Dermis microvascular lymphatic vessel endothelial cell (primary cell): ENCODE data around the gene SELENOH. TPM values are rescaled to one million over a fixed set of nuclear protein-coding genes. Genes with fewer than 3 reads are reported as not detected.
A peak's percentile ranks its signal among the peaks of the same experiment; 100 is the strongest.
"Not testable (repeated sequence)": the region's sequence is repeated elsewhere in the genome, so short reads cannot be mapped to it uniquely, and the experiment has no call there.

Experiments used
- DNase-seq, 2 donors: peaks; one replicate each; pipeline versions ENCODE4 v3.0.0 to v3.0.0-alpha.2; 2010; ENCODE audit warnings: low read depth in 2 of 2
- total RNA-seq: library from RNA; depleted of rRNA; stranded (reverse); fragments of >200 nt; gene quantifications from 2 replicates; pipeline ENCODE4 v1.2.1, GENCODE V29; 2014

The SELENOH gene, protein sequence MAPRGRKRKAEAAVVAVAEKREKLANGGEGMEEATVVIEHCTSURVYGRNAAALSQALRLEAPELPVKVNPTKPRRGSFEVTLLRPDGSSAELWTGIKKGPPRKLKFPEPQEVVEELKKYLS
- total RNA-seq, result 72.8 and 83.8 TPM in 2 replicates

DNA sequence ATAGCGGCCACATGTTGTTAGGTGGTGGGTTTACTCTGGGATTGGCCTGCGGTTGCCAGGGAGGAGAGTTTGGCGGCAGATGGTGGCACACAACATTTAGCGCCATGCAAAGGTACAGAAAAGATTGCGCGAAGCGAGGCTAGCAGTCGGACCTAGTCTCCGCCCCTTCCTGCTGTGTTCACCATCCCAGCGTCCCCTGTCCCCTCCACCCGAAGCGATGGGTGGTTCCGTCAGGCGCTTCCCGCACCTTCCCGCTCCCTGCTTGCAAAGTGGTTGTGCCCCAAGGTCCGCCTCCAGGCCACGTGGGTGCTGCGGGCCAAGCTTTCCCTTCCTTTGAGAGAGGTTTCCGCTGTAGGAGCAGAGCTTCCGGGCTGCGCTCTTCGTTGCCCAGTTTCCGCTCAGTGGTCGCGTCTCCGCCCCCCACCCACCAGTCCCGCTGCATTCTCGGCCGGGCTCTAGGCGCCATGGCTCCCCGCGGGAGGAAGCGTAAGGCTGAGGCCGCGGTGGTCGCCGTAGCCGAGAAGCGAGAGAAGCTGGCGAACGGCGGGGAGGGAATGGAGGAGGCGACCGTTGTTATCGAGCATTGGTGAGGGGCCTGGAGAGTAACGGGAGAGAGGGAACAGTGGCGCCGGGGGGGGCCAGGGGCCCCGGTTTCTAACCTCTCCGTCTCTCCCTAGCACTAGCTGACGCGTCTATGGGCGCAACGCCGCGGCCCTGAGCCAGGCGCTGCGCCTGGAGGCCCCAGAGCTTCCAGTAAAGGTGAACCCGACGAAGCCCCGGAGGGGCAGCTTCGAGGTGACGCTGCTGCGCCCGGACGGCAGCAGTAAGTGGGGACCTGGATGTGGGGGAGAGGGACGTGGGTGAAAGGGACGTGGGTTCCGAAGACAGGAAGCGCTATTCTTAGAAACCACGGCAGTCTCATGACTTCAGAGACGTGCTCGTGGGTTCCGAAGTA is at the start of gene SELENOH:
Gene SELENOH (plus strand): TSS at position 360 of the 955 bp plus-strand sequence. CDS start 105 bp downstream, at position 465.
- DNase-seq, result peak; percentile 95 to 97

DNA sequence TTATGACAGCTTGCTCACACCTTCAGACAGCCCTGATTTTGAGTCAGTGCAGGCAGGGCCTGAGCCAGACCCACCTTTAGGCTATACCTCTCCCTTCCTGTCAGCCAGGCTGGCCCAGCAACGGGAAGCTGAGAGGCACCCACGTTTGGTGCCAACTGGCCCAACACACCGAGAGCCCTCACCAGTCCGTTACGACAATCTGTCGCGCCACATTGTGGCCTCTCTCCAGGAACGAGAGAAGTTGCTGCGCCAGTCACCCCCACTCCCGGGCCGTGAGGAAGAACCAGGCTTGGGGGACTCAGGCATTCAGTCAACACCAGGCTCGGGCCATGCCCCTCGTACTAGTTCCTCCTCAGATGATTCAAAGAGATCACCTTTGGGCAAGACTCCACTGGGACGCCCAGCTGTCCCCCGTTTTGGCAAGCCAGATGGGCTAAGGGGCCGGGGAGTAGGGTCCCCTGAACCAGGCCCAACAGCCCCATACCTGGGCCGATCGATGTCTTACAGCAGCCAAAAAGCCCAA is 42.4 kb upstream of the SELENOH start:
- no peak for DNase-seq

- DNase-seq, result no peak
These were observed 41.5 kb upstream of the SELENOH start for GRCh38 chr11:57699813-57700212.

GRCh38 chr11:57700425-57700824 is 40.9 kb upstream of the SELENOH start:
- no peak for DNase-seq

DNA sequence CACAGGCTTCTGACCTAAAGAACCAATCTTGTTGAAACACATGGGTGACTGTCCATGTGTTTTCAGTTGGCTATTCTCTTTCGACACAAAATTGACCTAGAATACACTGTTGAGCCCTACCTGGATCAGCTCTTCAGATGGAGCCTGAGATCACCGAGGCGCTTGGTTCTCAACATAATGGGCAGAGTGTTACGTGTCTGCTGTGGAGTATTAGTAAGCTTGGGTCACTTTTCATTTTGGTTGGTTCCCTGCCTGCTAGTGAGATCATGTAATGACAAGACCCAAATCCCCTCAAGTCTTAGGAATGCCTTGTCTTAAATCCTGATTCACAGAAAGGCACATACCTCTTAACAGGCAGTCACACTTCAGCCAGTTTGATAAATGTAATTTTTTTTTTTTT is 38.0 kb upstream of the SELENOH start:
- DNase-seq, result no peak

- DNase-seq, result no peak
These were observed 36.4 kb upstream of the SELENOH start for GRCh38 chr11:57704932-57705331.

DNA sequence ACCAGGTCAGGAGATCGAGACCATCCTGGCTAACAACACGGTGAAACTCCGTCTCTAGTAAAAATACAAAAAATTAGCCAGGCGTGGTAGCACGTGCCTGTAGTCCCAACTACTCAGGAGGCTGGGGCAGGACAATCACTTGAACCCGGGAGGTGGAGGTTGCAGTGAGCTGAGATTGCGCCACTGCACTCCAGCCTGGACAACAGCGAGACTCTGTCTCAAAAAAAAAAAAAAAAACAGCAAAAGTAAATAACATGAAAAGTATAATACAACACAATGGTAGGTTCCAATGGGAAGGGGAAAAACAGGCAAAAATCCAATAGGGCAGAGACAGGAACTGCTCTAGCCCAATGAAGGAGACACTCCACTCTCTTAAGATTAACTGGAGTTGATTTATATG is 35.9 kb upstream of the SELENOH start:
- not testable (repeated sequence) for DNase-seq

DNA sequence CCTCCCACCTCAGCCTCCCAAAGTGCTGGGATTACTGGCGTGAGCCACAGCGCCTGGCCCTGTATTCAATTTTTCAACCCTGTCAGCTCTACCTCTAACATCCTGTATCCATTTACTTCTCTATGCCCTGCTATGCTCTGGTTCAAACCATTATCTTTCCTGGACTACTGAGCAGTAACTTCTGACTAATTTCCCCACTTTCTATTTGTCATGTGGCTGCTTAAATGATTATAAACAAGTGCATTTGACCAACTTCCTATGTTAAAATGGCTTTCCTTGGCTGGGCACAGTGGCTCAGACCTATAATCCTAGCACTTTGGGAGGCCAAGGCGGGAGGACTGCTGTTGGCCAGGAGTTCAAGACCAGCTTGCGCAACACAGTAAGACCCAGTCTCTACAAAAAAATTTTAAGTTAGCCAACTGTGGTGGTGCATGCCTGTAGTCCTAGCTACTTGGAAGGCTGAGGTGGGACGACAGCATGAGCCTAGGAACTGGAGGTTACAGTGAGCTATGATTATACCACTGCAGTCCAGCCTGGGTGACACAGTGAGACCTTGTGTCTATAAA is 31.4 kb upstream of the SELENOH start:
- no peak for DNase-seq

DNA sequence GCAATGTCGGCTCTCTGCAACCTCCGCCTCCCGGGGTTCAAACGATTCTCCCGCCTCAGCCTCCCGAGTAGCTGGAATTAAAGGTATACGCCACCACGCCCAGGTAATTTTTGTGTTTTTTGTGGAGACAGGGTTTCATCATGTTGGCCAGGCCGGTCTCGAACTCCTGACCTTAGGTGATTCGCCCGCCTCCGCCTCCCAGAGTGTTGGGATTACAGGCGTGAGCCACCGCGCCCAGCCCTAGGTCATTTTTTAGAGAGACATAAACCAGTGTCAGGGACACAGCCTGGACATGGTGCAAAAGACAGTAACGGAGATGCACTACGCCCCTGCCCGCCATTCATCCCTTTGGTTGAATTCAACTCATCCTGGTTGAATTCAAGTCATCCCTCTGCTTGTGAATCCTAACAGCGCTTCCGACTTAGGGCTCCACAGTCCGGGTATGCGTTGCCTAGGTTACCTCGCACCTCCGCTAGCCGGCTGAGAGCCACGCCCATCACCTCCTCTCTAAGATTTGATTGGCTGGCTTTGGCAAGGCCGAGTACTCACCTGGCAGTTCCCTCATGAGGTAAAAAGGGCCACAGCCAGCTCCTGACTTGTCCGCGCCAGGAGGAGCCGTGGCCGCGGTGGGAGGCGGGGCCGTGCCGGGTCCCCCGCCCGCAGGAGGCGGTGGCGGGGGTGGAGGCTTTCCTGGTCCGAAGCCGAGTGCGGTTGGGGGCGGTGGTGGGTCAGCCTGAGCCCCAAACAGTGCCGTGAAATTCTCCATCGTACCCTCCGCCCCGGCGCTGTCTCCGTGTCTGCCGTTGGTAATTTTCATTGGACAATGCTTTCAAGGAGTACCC is 29.7 kb upstream of the SELENOH start, which contains the start of gene MED19:
Gene MED19 (minus strand): TSS at position 802 of the 842 bp plus-strand sequence. CDS start 36 bp downstream, at position 766.
- DNase-seq, result peak; percentile 74 to 83

GRCh38 chr11:57712256-57713150 is 28.8 kb upstream of the SELENOH start, which contains the start of gene TMX2:
TMX2 (plus strand) TSS chr11:57712593; CDS start chr11:57712619, 26 bp downstream.
- DNase-seq, result peak; percentile 99 to 100

DNA sequence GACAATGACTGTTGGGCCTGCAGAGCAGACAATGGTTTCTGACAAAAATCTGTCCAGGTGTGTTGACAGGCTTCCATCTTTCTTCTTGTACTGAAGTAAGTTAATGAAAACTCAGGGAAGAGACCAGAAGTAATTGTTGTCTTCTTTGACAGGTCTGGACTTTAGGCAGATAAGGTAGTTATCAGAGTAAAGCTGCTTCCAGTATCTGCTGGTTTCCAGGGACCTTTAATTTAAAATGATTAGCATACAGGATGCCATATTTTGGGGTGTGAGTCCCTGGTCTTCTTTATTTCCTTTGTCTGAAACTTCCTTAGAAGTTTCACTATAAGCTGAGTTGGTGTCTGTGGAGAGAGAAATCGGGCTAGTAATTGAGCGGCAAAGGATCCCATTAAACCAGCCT is 27.5 kb upstream of the SELENOH start:
- no peak for DNase-seq

- DNase-seq, result not testable (repeated sequence)
These were observed 24.6 kb upstream of the SELENOH start for GRCh38 chr11:57716726-57717125.

DNA sequence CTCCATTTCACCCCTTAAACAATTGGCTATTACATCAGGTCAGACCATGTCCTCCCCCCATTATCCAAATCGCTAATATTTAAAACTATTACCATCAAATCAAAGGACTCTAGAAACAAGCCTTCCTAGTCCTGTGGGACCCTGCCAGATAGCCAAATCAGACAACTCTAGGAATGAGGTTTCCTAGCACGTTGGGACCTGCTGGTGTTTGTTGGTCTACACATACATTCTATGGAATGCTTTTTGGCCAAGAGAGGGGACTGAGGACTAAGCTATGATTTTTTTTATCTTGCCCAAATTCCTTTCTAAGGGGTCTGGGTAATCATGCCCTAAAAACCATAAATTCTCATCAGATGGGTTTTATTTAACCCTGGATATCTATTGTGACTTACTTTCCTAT is 14.1 kb upstream of the SELENOH start:
- DNase-seq, result no peak

- DNase-seq, result no peak
These were observed 12.5 kb upstream of the SELENOH start for GRCh38 chr11:57728829-57729228.

DNA sequence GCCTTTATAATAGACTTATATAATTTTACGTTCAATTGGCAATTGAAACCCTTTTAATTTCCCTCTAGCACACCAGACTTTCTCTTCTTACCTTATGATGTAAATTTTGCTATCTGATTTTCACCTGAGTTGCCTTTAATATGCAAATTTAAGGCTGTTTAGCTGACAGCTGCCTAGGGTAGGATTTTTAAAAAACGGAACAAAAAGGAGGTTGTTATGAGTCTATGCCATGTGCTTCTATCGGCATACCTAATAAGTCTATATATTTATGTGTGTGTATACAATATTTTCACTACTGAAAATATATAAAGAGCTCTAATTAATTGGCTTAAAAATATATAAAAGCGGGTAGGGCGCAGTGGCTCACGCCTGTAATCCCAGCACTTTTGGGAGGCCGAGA is 11.8 kb upstream of the SELENOH start:
- DNase-seq, result no peak

DNA sequence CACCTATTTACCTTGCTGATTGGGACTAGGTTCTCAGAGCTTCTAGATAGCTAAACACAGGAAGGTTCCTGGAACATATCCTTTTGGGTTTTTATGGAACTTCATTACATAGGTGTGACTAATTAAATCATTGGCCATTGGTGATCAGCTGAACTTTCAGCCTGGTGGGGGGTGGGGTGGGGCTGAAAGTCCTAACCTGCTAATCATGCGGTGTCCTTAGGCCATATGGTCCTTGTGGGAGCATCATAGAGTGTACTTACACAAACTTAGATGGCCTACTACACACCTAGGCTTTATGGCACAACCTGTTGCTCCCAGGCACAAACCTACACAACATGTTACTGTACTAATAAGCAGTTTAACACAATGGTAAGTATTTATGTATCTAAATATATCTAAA is 8.6 kb upstream of the SELENOH start:
- DNase-seq, result no peak

- DNase-seq, result no peak
These were observed 5.5 kb upstream of the SELENOH start for GRCh38 chr11:57735619-57736298.

DNA sequence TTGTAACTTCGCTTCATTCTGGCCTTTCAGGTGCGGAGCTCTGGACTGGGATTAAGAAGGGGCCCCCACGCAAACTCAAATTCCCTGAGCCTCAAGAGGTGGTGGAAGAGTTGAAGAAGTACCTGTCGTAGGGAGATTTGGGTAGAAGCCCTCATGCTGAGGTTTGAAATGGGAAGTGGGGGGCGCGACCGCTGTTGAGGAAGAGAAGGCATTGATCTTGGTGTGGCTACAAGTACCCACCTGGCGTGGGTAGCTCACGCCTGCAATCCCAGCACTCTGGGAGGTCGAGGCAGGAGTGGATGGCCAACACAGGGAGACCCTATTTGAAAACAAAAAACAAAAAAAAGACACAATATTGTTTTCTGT is 779 bp downstream of the SELENOH start:
- no peak for DNase-seq

GRCh38 chr11:57744357-57744756 is 3.1 kb downstream of the SELENOH start:
- DNase-seq, result no peak

DNA sequence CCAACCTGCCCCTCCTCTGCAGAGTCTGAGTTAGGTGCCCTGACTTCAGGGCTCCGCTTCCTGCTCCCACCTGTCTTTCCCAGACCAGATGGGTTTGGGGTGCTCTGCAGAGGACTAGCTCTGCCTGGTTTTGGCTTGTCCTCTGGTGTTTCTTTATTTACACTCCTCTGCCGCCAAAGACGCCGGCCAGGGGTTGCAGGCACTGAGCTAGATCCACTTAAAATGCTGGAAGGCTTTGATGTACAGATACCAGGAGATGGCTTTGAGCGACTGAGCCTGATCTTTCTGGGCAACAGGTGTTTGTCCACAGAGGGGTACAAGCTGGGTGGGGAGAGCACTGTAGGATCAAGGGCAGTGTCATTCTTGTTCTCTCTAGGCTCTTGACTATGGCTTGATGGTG is 3.9 kb downstream of the SELENOH start:
- DNase-seq, result no peak
